H9 (cell line): ENCODE results near the gene DCAF4. TPM values are rescaled to one million over a fixed set of nuclear protein-coding genes. Genes with fewer than 3 reads are reported as not detected.

Source experiments
- DNase-seq: peaks from one replicate; pipeline ENCODE4 v3.0.0-alpha.2; 2017
- H2AFZ ChIP-seq: one replicate; pipeline ENCODE4 v1.6.1; 2013; ENCODE audit warnings: mild to moderate bottlenecking, low read length, control low read depth, moderate library complexity
- H2AK5ac ChIP-seq: 2 replicates; pipeline ENCODE4 v1.6.1; 2013; ENCODE audit warnings: low read length, control low read depth, mixed read lengths; ENCODE audit not compliant: insufficient read length
- H2BK120ac ChIP-seq: one replicate; pipeline ENCODE4 v1.6.1; 2013; ENCODE audit warnings: low read depth, mild to moderate bottlenecking, low read length, control low read depth, inconsistent platforms; ENCODE audit not compliant: poor library complexity, severe bottlenecking
- H2BK12ac ChIP-seq: 2 replicates; pipeline ENCODE4 v1.6.1; 2013; ENCODE audit warnings: low read length, control low read depth, mixed read lengths, low read depth; ENCODE audit not compliant: insufficient read length
- H2BK15ac ChIP-seq: 2 replicates; pipeline ENCODE4 v1.6.1; 2013; ENCODE audit warnings: low read depth, low read length, control low read depth
- H2BK20ac ChIP-seq: one replicate; pipeline ENCODE4 v1.6.1; 2013; ENCODE audit warnings: low read depth, mild to moderate bottlenecking, low read length, control low read depth, inconsistent platforms; ENCODE audit not compliant: poor library complexity, severe bottlenecking
- H2BK5ac ChIP-seq: 2 replicates; pipeline ENCODE4 v1.6.1; 2013; ENCODE audit warnings: low read length, control low read depth, mixed read lengths; ENCODE audit not compliant: insufficient read length
- H3K14ac ChIP-seq: 2 replicates; pipeline ENCODE4 v1.6.1; 2013; ENCODE audit warnings: low read length, control low read depth; ENCODE audit not compliant: insufficient read depth
- H3K18ac ChIP-seq: 2 replicates; pipeline ENCODE4 v1.6.1; 2013; ENCODE audit warnings: low read depth, mild to moderate bottlenecking, mixed read lengths, low read length, control low read depth; ENCODE audit not compliant: insufficient read length
- H3K23ac ChIP-seq: 2 replicates; pipeline ENCODE4 v1.6.1; 2013; ENCODE audit warnings: low read length, control low read depth, mixed read lengths, low read depth; ENCODE audit not compliant: insufficient read length
- H3K23me2 ChIP-seq: 2 replicates; pipeline ENCODE4 v1.6.1; 2013; ENCODE audit warnings: low read depth, mild to moderate bottlenecking, mixed read lengths, low read length, control low read depth; ENCODE audit not compliant: insufficient read length, poor library complexity, severe bottlenecking
- H3K27ac ChIP-seq: 2 replicates; pipeline ENCODE4 v1.5.1; 2013; ENCODE audit warnings: low read length, control low read depth, mixed read lengths, low read depth; ENCODE audit not compliant: insufficient read length
- H3K27me3 ChIP-seq: 2 replicates; pipeline ENCODE4 v1.6.1; 2013; ENCODE audit warnings: low read length, control low read depth, inconsistent platforms; ENCODE audit not compliant: insufficient read depth
- H3K4ac ChIP-seq: 2 replicates; pipeline ENCODE4 v1.6.1; 2013; ENCODE audit warnings: low read depth, mild to moderate bottlenecking, control low read depth, inconsistent platforms, low read length, moderate library complexity
- H3K4me1 ChIP-seq: 2 replicates; pipeline ENCODE4 v1.6.1; 2013; ENCODE audit warnings: low read length, control low read depth, inconsistent platforms; ENCODE audit not compliant: insufficient read depth
- H3K4me2 ChIP-seq: 2 replicates; pipeline ENCODE4 v1.6.1; 2013; ENCODE audit warnings: low read length, control low read depth, mixed read lengths; ENCODE audit not compliant: insufficient read length, insufficient read depth
- H3K56ac ChIP-seq: 2 replicates; pipeline ENCODE4 v1.6.1; 2013; ENCODE audit warnings: low read depth, mild to moderate bottlenecking, mixed read lengths, low read length, control low read depth; ENCODE audit not compliant: insufficient read length
- H3K79me1 ChIP-seq: 2 replicates; pipeline ENCODE4 v1.6.1; 2013; ENCODE audit warnings: low read depth, mild to moderate bottlenecking, moderate library complexity, low read length, control low read depth, inconsistent platforms; ENCODE audit not compliant: insufficient read depth, poor library complexity, severe bottlenecking
- H3K79me2 ChIP-seq: 2 replicates; pipeline ENCODE4 v1.6.1; 2013; ENCODE audit warnings: low read length, control low read depth, inconsistent platforms; ENCODE audit not compliant: insufficient read depth
- H3K9ac ChIP-seq: 2 replicates; pipeline ENCODE4 v1.6.1; 2013; ENCODE audit warnings: low read length, control low read depth, mixed read lengths; ENCODE audit not compliant: insufficient read length; ENCODE audit errors: extremely low read depth
- H3K9me3 ChIP-seq: one replicate; pipeline ENCODE4 v1.6.1; 2013; ENCODE audit warnings: low read depth, low read length, inconsistent platforms; ENCODE audit not compliant: control insufficient read depth
- H3T11ph ChIP-seq: one replicate; pipeline ENCODE4 v1.6.1; 2013; ENCODE audit warnings: mild to moderate bottlenecking, low read length, control low read depth, inconsistent platforms
- H4K20me1 ChIP-seq: one replicate; pipeline ENCODE4 v1.6.1; 2013; ENCODE audit not compliant: control insufficient read depth, insufficient read length, insufficient read depth
- H4K5ac ChIP-seq: 2 replicates; pipeline ENCODE4 v1.6.1; 2013; ENCODE audit warnings: low read depth, mild to moderate bottlenecking, mixed read lengths, low read length, control low read depth; ENCODE audit not compliant: insufficient read length
- H4K8ac ChIP-seq: replicated peaks from 2 replicates; pipeline ENCODE4 v1.6.1; 2013; ENCODE audit warnings: low read length, control low read depth, mixed read lengths, low read depth; ENCODE audit not compliant: insufficient read length
- H4K91ac ChIP-seq: 2 replicates; pipeline ENCODE4 v1.6.1; 2013; ENCODE audit warnings: low read depth, mild to moderate bottlenecking, moderate library complexity, mixed read lengths, low read length, control low read depth; ENCODE audit not compliant: insufficient read length
- H3K27ac Mint-ChIP-seq, 3 experiments: 2 replicates in 2 of 3; 3 replicates in 1 of 3; pipeline ENCODE4 v1.8.0; 2020 to 2021; ENCODE audit warnings: mixed read lengths in 3 of 3, mild to moderate bottlenecking in 1 of 3, moderate library complexity in 1 of 3
- H3K27me3 Mint-ChIP-seq: 2 replicates; pipeline ENCODE4 v1.8.0; 2021; ENCODE audit warnings: low read depth, mild to moderate bottlenecking, moderate library complexity, mixed read lengths
- H3K36me3 Mint-ChIP-seq, 3 experiments: 2 replicates in 2 of 3; 3 replicates in 1 of 3; pipeline ENCODE4 v1.8.0; 2020 to 2021; ENCODE audit warnings: low read depth in 3 of 3, mixed read lengths in 3 of 3; ENCODE audit not compliant: insufficient read depth in 1 of 3
- H3K4me1 Mint-ChIP-seq, 2 experiments: 2 replicates each; pipeline ENCODE4 v1.8.0; 2020; ENCODE audit warnings: mixed read lengths in 2 of 2
- H3K4me3 Mint-ChIP-seq, 2 experiments: 2 replicates in 1 of 2; 3 replicates in 1 of 2; pipeline ENCODE4 v1.8.0; 2020 to 2021; ENCODE audit warnings: mild to moderate bottlenecking in 2 of 2, mixed read lengths in 2 of 2, moderate library complexity in 1 of 2
- H3K9me3 Mint-ChIP-seq, 2 experiments: 2 replicates in 1 of 2; 3 replicates in 1 of 2; pipeline ENCODE4 v1.8.0; 2020; ENCODE audit warnings: mild to moderate bottlenecking in 2 of 2, mixed read lengths in 2 of 2, moderate library complexity in 1 of 2
- CTCF ChIP-seq: fragments of 200-600 bp; sonication (generic); conservative IDR thresholded peaks from 3 replicates; pipeline ENCODE4 v1.8.0; 2021; ENCODE audit warnings: antibody characterized with exemption, mild to moderate bottlenecking
- WGBS: extraction: QIAGEN DNeasy Blood & Tissue Kit; methylation state at CpG from one replicate; pipeline ENCODE4 v1.1.7; 2013; ENCODE audit warnings: missing lambda C conversion rate, low lambda C conversion rate, mixed read lengths; ENCODE audit not compliant: insufficient read length; ENCODE audit errors: extremely low coverage; 5-methylcytosine and 5-hydroxymethylcytosine counted together
- total RNA-seq: library from RNA; stranded (reverse); gene quantifications from 2 replicates; pipeline ENCODE4 v1.2.1, GENCODE V29; 2021

DCAF4 gene
- total RNA-seq, 1 experiment from 2014 or later: 32.0 TPM

DNA sequence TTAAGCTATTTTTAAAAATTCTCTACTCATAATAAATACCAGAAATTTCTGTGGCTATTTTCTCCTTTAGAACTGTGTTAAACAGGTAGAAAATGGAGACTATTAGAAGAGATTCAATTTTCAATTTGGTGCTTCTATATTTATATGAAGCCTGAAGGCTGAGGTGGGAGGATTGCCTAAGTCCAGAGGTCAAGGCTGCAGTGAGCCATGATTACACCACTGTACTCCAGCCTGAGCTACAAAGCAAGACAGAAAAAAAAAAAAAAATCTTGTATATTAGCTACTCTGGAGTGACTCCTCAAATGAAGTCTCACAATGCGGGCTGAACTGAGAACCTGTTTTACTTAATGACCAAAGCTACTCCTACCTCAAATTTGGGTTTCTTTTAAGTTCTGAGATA is 22.5 kb upstream of the DCAF4 start:
- Histone ChIP-seq H3K56ac (no peak overlapping the region), H4K8ac (no peak overlapping the region), H3K4me1 (no peaks in the 10 kb centered on the region), H2BK15ac (no peak overlapping the region), H4K5ac (no peak overlapping the region), H3K27ac (no peak overlapping the region), H3K4me2 (no peak overlapping the region), H3K27me3 (no peaks in the 10 kb centered on the region), H2BK12ac (no peak overlapping the region), H3K79me2 (no peaks in the 10 kb centered on the region), H3K23ac (no peak overlapping the region), H3K9me3 (no peaks in the 10 kb centered on the region), H3K14ac (no peak overlapping the region), H3K9ac (no peak overlapping the region), H2BK20ac (no peak overlapping the region), H2AFZ (no peak overlapping the region), H4K20me1 (no peaks in the 10 kb centered on the region), H2BK120ac (no peak overlapping the region), H3K4ac (no peak overlapping the region), H4K91ac (no peak overlapping the region), H3K79me1 (no peaks in the 10 kb centered on the region), H2AK5ac (no peak overlapping the region), H2BK5ac (no peak overlapping the region), H3K23me2 (no peaks in the 10 kb centered on the region), H3K18ac (no peak overlapping the region), H3T11ph (no peak overlapping the region)
- Mint-ChIP-seq H3K4me1 (peaks cover 24 to 25% of the 10 kb centered on the region in 2 experiments), H3K27me3 (peaks cover 37% of the 10 kb centered on the region), H3K4me3 (no peak overlapping the region), H3K36me3 (no peaks in the 10 kb centered on the region), H3K9me3 (no peaks in the 10 kb centered on the region), H3K27ac (no peak overlapping the region)
- no CpG with 5 or more reads among the region's 1 CpG for WGBS
- DNase-seq: no peak
- no peak for TF ChIP-seq CTCF
